Muscle layer of colon (tissue), 2 donors: ENCODE data around the gene SHD.

ENCODE experiments used
- H3K27ac ChIP-seq: one replicate; pipeline ENCODE4 v1.7.0; 2013; ENCODE audit warnings: low read depth, mild to moderate bottlenecking, low read length, moderate library complexity
- H3K27me3 ChIP-seq, 2 donors: one replicate each; pipeline ENCODE4 v1.7.0; 2013; ENCODE audit warnings: low read length in 2 of 2, mild to moderate bottlenecking in 2 of 2; ENCODE audit not compliant: insufficient read depth in 2 of 2, control insufficient read depth in 1 of 2
- H3K36me3 ChIP-seq: one replicate; pipeline ENCODE4 v1.7.0; 2013; ENCODE audit warnings: mild to moderate bottlenecking, low read length; ENCODE audit not compliant: insufficient read depth
- H3K4me1 ChIP-seq: one replicate; pipeline ENCODE4 v1.7.0; 2013; ENCODE audit warnings: mild to moderate bottlenecking, low read length; ENCODE audit not compliant: insufficient read depth
- H3K4me3 ChIP-seq, 2 donors: one replicate each; pipeline ENCODE4 v1.7.0; 2013; ENCODE audit warnings: low read length in 2 of 2, low read depth in 1 of 2, mild to moderate bottlenecking in 1 of 2, moderate library complexity in 1 of 2
- H3K9ac ChIP-seq: one replicate; pipeline ENCODE4 v1.7.0; 2013; ENCODE audit warnings: low read length
- H3K9me3 ChIP-seq: one replicate; pipeline ENCODE4 v1.7.0; 2013; ENCODE audit warnings: mild to moderate bottlenecking, low read length
- donor health status: abdominal sarcoma.
- donor health status: Adenocarcinoma of cecum.

SHD gene

GRCh38 chr19:4304538-4305256, 25.6 kb downstream of the SHD start, which contains the start of gene FSD1:
Gene FSD1, plus strand, starts transcription at chr19:4304598. Its CDS starts 149 bp downstream, at chr19:4304747.
- peak within 1 kb of the TSS in 1 of 2 donors; percentile 1 for H3K4me3 ChIP-seq
- no peak within 1 kb of the TSS for H3K9ac ChIP-seq

GRCh38 chr19:4305257-4305612, 26.2 kb downstream of the SHD start:
- H3K9me3 ChIP-seq, result no peaks in the 10 kb centered on the region
- peaks cover 4 to 15% of the 10 kb centered on the region in 2 donors for H3K27me3 ChIP-seq
- no peak overlapping the region for H3K4me3 ChIP-seq
- H3K36me3 ChIP-seq, result no peaks in the 10 kb centered on the region
- H3K4me1 ChIP-seq, result no peaks in the 10 kb centered on the region
- H3K27ac ChIP-seq, result no peak overlapping the region
- H3K9ac ChIP-seq, result no peak overlapping the region

More at GRCh38 chr19:4304538-4305256, 25.6 kb downstream of the SHD start, which contains the start of gene FSD1:
- Histone ChIP-seq H3K4me1 (no peaks in the 10 kb centered on the region), H3K27me3 (peaks cover 4 to 15% of the 10 kb centered on the region in 2 donors), H3K9me3 (no peaks in the 10 kb centered on the region), H3K36me3 (no peaks in the 10 kb centered on the region), H3K27ac (no peak within 1 kb of the TSS)

- no peak overlapping the region for H3K27ac ChIP-seq
- H3K36me3 ChIP-seq, result no peaks in the 10 kb centered on the region
- no peaks in the 10 kb centered on the region for H3K9me3 ChIP-seq
- H3K27me3 ChIP-seq, result peaks cover 4 to 15% of the 10 kb centered on the region in 2 donors
- no peak overlapping the region for H3K4me3 ChIP-seq
- no peak overlapping the region for H3K9ac ChIP-seq
- no peaks in the 10 kb centered on the region for H3K4me1 ChIP-seq
Measured at GRCh38 chr19:4305659-4306058, 26.6 kb downstream of the SHD start.

GRCh38 chr19:4310247-4311121, 31.4 kb downstream of the SHD start:
- Histone ChIP-seq H3K27me3 (peaks cover 0 to 2% of the 10 kb centered on the region in 2 donors), H3K4me1 (no peaks in the 10 kb centered on the region), H3K4me3 (no peak overlapping the region), H3K36me3 (no peaks in the 10 kb centered on the region), H3K27ac (no peak overlapping the region), H3K9ac (no peak overlapping the region), H3K9me3 (no peaks in the 10 kb centered on the region)

- H3K27ac ChIP-seq, result no peak overlapping the region
Measured at GRCh38 chr19:4313847-4314490, 34.9 kb downstream of the SHD start.

GRCh38 chr19:4316956-4317355, 37.9 kb downstream of the SHD start:
- no peaks in the 10 kb centered on the region for H3K9me3 ChIP-seq
- no peak overlapping the region for H3K4me3 ChIP-seq
- no peak overlapping the region for H3K27ac ChIP-seq
- H3K36me3 ChIP-seq, result no peaks in the 10 kb centered on the region
- H3K9ac ChIP-seq, result no peak overlapping the region
- H3K4me1 ChIP-seq, result no peaks in the 10 kb centered on the region
- no peaks in the 10 kb centered on the region for H3K27me3 ChIP-seq

More at GRCh38 chr19:4313847-4314490, 34.9 kb downstream of the SHD start:
- Histone ChIP-seq H3K4me1 (no peaks in the 10 kb centered on the region), H3K9ac (no peak overlapping the region), H3K4me3 (no peak overlapping the region), H3K36me3 (no peaks in the 10 kb centered on the region), H3K27me3 (no peaks in the 10 kb centered on the region), H3K9me3 (no peaks in the 10 kb centered on the region)

- H3K27me3 ChIP-seq, result no peaks in the 10 kb centered on the region
- H3K4me3 ChIP-seq, result no peak overlapping the region
- no peaks in the 10 kb centered on the region for H3K36me3 ChIP-seq
- H3K9ac ChIP-seq, result no peak overlapping the region
- no peaks in the 10 kb centered on the region for H3K4me1 ChIP-seq
- no peak overlapping the region for H3K27ac ChIP-seq
- no peaks in the 10 kb centered on the region for H3K9me3 ChIP-seq
Measured at GRCh38 chr19:4318460-4318859, 39.4 kb downstream of the SHD start.

GRCh38 chr19:4319067-4319718, 40.1 kb downstream of the SHD start:
- no peaks in the 10 kb centered on the region for H3K36me3 ChIP-seq
- no peaks in the 10 kb centered on the region for H3K9me3 ChIP-seq
- no peak overlapping the region for H3K4me3 ChIP-seq
- no peak overlapping the region for H3K27ac ChIP-seq
- no peaks in the 10 kb centered on the region for H3K27me3 ChIP-seq
- no peaks in the 10 kb centered on the region for H3K4me1 ChIP-seq
- no peak overlapping the region for H3K9ac ChIP-seq

- Histone ChIP-seq H3K27me3 (no peaks in the 10 kb centered on the region), H3K36me3 (no peaks in the 10 kb centered on the region), H3K27ac (no peak overlapping the region), H3K9me3 (no peaks in the 10 kb centered on the region), H3K9ac (no peak overlapping the region), H3K4me3 (no peak overlapping the region), H3K4me1 (no peaks in the 10 kb centered on the region)
Measured at GRCh38 chr19:4320419-4320818, 41.4 kb downstream of the SHD start.

- Histone ChIP-seq H3K36me3 (no peaks in the 10 kb centered on the region), H3K9ac (no peak overlapping the region), H3K4me1 (peaks cover 6% of the 10 kb centered on the region)
Measured at GRCh38 chr19:4322942-4323665, 44.0 kb downstream of the SHD start.

More at GRCh38 chr19:4322942-4323665, 44.0 kb downstream of the SHD start:
- Histone ChIP-seq H3K9me3 (no peaks in the 10 kb centered on the region), H3K27ac (no peak overlapping the region), H3K4me3 (no peak overlapping the region), H3K27me3 (peaks cover 0 to 22% of the 10 kb centered on the region in 2 donors)
